Uterus (tissue), 2 donors: ENCODE measurements around the gene C1orf198.

Source experiments
- POLR2A ChIP-seq, 2 donors: fragments of 450-650 bp; IDR thresholded peaks; one replicate each; pipeline ENCODE4 v1.6.1; 2016; ENCODE audit warnings: antibody characterized with exemption in 2 of 2, mild to moderate bottlenecking in 1 of 2, moderate library complexity in 1 of 2
- TF ChIP-seq, protein P1 (sequence below), 4 experiments: fragments of 200-600 bp in 2 of 4; fragments of 450-650 bp in 2 of 4; sonication (generic) in 2 of 4; IDR thresholded peaks; one replicate each; pipeline ENCODE4 v1.5.1; 2016 to 2019; ENCODE audit warnings: antibody characterized with exemption in 4 of 4, mild to moderate bottlenecking in 2 of 4, moderate library complexity in 1 of 4

DNA sequence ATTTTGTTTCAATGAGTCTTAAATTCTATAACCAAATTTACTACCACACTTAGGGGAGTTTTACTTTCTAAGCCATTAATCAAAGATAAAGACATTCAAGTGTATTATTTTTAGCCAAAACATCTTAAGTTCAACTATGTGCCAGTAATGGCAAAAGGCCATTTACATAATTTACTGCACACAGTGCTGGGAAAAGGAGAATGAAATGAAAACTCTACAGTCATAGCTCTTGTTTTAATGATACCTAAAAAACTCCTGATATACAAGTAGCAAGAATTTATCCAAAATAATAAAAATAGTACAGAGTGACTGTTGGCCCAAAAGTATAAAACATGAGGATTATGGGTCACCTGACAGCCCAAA is 42.4 kb upstream of the C1orf198 start:
- TF ChIP-seq, protein P1, sequence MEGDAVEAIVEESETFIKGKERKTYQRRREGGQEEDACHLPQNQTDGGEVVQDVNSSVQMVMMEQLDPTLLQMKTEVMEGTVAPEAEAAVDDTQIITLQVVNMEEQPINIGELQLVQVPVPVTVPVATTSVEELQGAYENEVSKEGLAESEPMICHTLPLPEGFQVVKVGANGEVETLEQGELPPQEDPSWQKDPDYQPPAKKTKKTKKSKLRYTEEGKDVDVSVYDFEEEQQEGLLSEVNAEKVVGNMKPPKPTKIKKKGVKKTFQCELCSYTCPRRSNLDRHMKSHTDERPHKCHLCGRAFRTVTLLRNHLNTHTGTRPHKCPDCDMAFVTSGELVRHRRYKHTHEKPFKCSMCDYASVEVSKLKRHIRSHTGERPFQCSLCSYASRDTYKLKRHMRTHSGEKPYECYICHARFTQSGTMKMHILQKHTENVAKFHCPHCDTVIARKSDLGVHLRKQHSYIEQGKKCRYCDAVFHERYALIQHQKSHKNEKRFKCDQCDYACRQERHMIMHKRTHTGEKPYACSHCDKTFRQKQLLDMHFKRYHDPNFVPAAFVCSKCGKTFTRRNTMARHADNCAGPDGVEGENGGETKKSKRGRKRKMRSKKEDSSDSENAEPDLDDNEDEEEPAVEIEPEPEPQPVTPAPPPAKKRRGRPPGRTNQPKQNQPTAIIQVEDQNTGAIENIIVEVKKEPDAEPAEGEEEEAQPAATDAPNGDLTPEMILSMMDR (IDR thresholded peaks at IDR 0.05) = no peak
- TF ChIP-seq POLR2A (IDR thresholded peaks at IDR 0.05) = no peak
